NB4 (cell line): ENCODE measurements around the gene LHX2.
A peak's percentile ranks its signal among the peaks of the same experiment; 100 is the strongest.

Experiments
- DNase-seq: peaks from one replicate; pipeline ENCODE4 v3.0.0; 2010; ENCODE audit warnings: low read depth
- H3K4me3 ChIP-seq: one replicate; pipeline ENCODE4 v1.5.1; 2011; ENCODE audit warnings: mild to moderate bottlenecking, low read depth, low read length, moderate library complexity
- MYC ChIP-seq: IDR thresholded peaks from 2 replicates; pipeline ENCODE4 v1.6.1; 2011; ENCODE audit warnings: low read depth, low read length
- POLR2A ChIP-seq: IDR thresholded peaks from 2 replicates; pipeline ENCODE4 v1.6.1; 2011; ENCODE audit warnings: mild to moderate bottlenecking; ENCODE audit not compliant: insufficient read length; ENCODE audit errors: extremely low read depth
- TF ChIP-seq, protein P1 (sequence below): IDR thresholded peaks from 2 replicates; pipeline ENCODE4 v1.6.1; 2011; ENCODE audit warnings: low read depth, low read length
- TF ChIP-seq, protein P2 (sequence below): IDR thresholded peaks from one replicate; pipeline ENCODE4 v1.5.1; 2012; ENCODE audit warnings: low read depth, low read length

Gene LHX2

DNA sequence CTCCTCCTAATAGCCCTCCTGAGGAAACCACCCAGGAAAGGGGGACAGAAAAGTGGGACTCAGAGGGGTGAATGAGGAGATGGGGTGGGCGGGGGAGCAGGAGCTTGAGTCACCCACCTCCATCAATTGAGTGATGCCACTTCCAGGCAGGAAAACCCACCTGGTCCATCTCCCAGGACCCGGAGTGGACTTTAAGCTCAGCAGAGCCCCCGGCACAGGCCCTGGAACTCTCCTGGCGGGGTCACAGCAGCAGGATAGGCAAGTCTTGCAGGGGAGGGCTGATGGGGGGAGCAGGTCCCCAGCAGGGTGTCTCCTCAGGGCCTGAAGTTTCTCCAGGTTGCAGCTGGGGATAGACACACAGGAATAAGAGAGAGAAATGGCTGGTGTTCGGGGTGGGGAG is 40.8 kb downstream of the LHX2 start:
- DNase-seq, result no peak
- TF ChIP-seq, protein P1, sequence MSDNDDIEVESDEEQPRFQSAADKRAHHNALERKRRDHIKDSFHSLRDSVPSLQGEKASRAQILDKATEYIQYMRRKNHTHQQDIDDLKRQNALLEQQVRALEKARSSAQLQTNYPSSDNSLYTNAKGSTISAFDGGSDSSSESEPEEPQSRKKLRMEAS, result no peak
- TF ChIP-seq, protein P2, sequence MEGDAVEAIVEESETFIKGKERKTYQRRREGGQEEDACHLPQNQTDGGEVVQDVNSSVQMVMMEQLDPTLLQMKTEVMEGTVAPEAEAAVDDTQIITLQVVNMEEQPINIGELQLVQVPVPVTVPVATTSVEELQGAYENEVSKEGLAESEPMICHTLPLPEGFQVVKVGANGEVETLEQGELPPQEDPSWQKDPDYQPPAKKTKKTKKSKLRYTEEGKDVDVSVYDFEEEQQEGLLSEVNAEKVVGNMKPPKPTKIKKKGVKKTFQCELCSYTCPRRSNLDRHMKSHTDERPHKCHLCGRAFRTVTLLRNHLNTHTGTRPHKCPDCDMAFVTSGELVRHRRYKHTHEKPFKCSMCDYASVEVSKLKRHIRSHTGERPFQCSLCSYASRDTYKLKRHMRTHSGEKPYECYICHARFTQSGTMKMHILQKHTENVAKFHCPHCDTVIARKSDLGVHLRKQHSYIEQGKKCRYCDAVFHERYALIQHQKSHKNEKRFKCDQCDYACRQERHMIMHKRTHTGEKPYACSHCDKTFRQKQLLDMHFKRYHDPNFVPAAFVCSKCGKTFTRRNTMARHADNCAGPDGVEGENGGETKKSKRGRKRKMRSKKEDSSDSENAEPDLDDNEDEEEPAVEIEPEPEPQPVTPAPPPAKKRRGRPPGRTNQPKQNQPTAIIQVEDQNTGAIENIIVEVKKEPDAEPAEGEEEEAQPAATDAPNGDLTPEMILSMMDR, result no peak
- TF ChIP-seq POLR2A (no peak), MYC (no peak)
- no peak overlapping the region for H3K4me3 ChIP-seq

DNA sequence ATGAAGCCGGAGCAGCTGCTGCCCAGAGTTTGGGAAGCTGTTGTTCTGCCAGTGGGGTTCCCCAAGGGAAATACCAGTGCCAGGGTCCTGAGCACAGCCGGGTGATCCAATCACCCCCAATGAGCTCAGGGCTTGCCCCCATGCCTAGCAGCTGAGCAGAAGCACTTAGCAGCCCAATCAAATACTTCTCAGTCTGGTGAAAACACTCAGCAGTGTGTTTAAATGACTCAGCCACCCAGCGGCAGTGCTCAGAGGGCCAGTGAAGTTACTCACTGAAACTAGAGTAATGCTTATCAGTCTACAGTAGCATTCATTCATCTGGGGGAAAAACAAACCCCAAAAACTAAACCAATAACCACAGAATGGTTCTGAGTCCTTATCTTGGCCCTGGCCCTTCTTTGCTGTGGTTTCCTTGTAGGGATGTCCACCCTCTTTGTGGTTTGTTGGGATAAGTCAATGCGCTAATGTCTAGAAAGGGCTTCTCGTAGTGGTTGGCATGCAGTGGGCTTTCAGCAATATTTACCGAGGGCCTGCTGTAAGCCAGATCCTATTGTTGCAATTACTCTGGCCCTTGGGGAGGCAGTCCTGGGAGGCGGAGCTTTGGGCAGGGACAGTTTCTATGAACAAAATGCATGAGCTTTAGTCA is 43.1 kb downstream of the LHX2 start:
- DNase-seq, result peak; percentile 85
- no peak overlapping the region for H3K4me3 ChIP-seq
- TF ChIP-seq, protein P1, result no peak
- TF ChIP-seq MYC, result 0 out of 2 replicates have a peak, but pooled peaks have one; percentile 16

DNA sequence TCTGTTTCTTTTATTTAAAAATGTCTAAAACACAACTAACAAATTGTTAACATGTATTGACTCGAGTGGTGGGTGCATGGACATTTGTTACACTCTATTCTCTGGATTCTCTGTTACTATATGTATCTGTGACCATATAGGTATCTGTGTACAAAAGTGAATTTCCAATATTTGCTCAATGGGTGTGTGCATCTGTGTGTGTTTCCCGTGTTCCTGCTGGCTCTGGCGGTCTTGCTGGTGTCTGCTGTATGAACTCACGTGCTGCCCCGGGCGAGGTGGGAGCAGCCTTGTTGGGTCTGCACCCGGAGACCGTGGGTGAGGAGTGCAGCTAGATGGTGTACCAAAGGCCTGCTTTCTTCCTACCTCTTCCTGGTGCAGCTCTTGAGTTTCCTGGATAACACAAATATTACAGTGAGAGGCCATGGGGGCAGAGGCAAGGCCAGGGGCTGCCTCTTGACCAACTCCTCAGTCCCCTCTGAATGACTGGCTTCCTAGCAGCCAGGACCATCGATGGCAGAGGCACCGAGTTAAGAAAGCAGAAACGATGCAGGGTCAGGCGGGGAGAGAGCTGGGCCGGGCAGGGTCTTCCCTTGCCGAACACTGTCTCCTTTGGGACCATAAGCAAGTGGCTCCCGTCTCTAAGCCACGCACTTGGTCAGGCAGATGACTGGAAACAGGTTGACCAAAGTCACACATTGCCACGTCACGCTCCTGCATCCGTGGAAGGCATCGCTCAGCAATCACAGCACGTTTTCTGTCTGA is 49.5 kb downstream of the LHX2 start:
- DNase-seq, result no peak
- no peak overlapping the region for H3K4me3 ChIP-seq
- TF ChIP-seq MYC, result no peak
- TF ChIP-seq, protein P2, result no peak
- TF ChIP-seq, protein P1, result no peak
- no peak for TF ChIP-seq POLR2A

DNA sequence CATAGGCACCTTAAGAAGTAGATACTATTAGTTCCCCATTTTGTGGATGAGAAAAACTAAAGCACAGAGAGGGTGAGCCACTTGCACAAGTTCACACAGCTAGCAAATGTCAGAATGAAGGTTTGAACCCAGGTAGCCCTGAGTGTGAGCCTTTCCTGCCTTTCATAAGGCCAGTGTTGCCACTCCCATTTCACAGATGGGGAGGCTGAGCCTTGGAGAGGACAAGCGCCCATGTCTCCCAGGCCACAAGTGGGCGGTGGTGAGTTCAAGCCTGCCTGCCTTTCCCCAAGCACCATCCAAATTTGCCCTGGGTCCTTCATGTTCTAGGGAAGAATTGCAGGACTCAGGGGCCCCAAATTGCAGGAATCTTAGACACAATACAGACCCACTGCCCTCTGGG is 50.6 kb downstream of the LHX2 start:
- peak; percentile 28 for DNase-seq
- H3K4me3 ChIP-seq, result no peak overlapping the region
- TF ChIP-seq, protein P2, result peak; percentile 50
- no peak for TF ChIP-seq MYC

DNA sequence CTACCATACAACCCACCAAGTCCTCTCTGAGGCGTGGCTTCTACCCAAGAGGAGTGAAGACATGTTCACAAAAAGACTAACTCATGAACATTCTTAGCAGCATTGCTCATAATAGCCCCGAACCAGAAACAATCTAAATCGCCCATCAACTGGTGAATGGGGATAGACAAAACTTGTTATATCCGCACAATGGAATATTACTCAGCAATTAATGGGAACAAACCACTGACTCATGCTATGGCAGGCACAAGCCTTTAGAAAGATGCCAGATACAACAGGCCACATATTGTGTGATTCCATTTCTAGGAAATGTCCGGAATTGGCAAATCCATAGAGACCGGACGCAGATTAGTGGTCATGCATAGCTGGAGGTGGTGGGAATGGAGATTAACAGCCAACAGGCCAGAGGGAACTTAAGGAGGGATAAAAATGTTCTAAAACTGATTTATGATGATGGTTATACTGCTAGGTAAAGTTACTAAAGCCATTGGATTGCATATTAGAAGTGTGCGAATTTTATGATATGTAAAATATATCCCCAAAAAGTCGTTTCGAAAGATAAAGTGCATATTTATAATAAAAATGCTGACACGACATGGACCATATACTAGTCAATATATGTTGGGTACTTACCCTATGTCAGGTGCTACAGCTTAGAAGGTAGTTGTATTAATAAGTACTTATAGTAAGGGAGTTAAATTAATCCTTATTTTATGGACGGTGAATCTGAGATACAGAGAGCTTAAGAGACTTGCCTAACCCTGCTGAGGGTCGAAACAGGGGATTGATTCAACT is 55.4 kb downstream of the LHX2 start:
- TF ChIP-seq POLR2A, result no peak
- no peak for TF ChIP-seq MYC
- TF ChIP-seq, protein P1, result no peak
- TF ChIP-seq, protein P2, result no peak
- no peak for DNase-seq
- no peak overlapping the region for H3K4me3 ChIP-seq

DNA sequence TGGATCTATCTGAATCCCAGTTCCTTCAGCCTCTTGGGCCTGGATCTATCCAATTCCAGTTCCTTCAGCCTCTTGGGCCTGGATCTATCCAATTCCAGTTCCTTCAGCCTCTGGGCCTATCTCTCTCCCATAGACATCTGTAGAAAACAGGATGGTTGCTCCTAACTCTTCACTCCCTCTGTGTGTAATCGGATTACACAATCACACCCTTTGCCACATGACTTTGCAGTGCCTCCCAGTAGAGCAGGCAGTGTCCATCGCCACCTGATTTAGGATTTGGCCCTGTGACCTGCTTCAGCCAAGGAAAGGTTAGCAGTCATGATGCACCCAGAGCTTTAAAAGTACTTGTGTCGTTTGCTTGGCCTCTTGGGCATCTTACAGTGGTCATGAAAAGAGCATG is 56.7 kb downstream of the LHX2 start:
- TF ChIP-seq, protein P1, result no peak
- no peak for TF ChIP-seq MYC
- TF ChIP-seq, protein P2, result no peak
- TF ChIP-seq POLR2A, result no peak
- no peak for DNase-seq
- H3K4me3 ChIP-seq, result no peak overlapping the region
